K562 (cell line): Measurements from ENCODE around the gene BID. TPM values are rescaled to one million over a fixed set of nuclear protein-coding genes. Genes with fewer than 3 reads are reported as not detected.

Experiments
- ATAC-seq: fragments of 200-7000 bp; cut with Tn5 transposase; 3 replicates; pipeline ENCODE4 v1.9.1; 2020; ENCODE audit warnings: moderate library complexity
- BruUV-seq: library from RNA; stranded (reverse); fragments of 400-500 nt; replicated peaks from 2 replicates; lab custom pipeline; 2021; lab: Mats Ljungman, UMichigan
- CTCF ChIA-PET: fragments of 300-600 bp; formaldehyde crosslinking; extraction: SDS; loops from one replicate; lab custom pipeline; 2021; ENCODE audit warnings: low intra/inter-chr PET ratio; lab: Yijun Ruan, JAX
- POLR2A ChIA-PET: fragments of 300-600, 350-650 bp; sonication (Branson Sonifier 250); formaldehyde crosslinking; extraction: SDS; loops from one replicate; lab custom pipeline; 2021; ENCODE audit warnings: antibody characterized with exemption, inconsistent platforms; lab: Yijun Ruan, JAX
- DNase-seq, 4 experiments: peaks; one replicate each; pipeline versions ENCODE4 v3.0.0 to v3.0.0-alpha.2; 2011 to 2018; ENCODE audit warnings: low spot score in 3 of 4, mixed read lengths in 3 of 4; ENCODE audit errors: extremely low read depth in 1 of 4
- FAIRE-seq: peaks from 2 replicates; lab custom pipeline; 2011; peaks lifted over from hg19 to GRCh38; lab: Jason Lieb, UNC
- H2AFZ ChIP-seq: 2 replicates; pipeline ENCODE4 v1.6.0; 2011; ENCODE audit warnings: low read depth, low read length, control low read depth, inconsistent platforms
- H3K27ac ChIP-seq: fragments of 200-600 bp; 3 replicates; pipeline ENCODE4 v1.8.0; 2011; ENCODE audit warnings: low read depth, mild to moderate bottlenecking, control low read depth, inconsistent platforms, low read length, moderate library complexity, mixed read lengths; ENCODE audit errors: extremely low read depth
- H3K27me3 ChIP-seq, 2 experiments: fragments of 300-600 bp in 1 of 2; 2 replicates in 1 of 2; 3 replicates in 1 of 2; pipeline versions ENCODE4 v1.6.0 to v1.8.0; 2011; ENCODE audit warnings: inconsistent platforms in 2 of 2, low read length in 2 of 2, mild to moderate bottlenecking in 1 of 2, mixed read lengths in 1 of 2, moderate library complexity in 1 of 2; ENCODE audit not compliant: control insufficient read depth in 2 of 2, insufficient read depth in 2 of 2
- H3K36me3 ChIP-seq: fragments of 300-600 bp; 3 replicates; pipeline ENCODE4 v1.8.0; 2011; ENCODE audit warnings: mild to moderate bottlenecking, low read length, inconsistent platforms; ENCODE audit not compliant: control insufficient read depth, insufficient read depth
- H3K4me1 ChIP-seq, 2 experiments: fragments of 200-600 bp in 1 of 2; replicated peaks in 1 of 2; 2 replicates in 1 of 2; 3 replicates in 1 of 2; pipeline versions ENCODE4 v1.5.1 to v1.8.0; 2011; ENCODE audit warnings: inconsistent platforms in 2 of 2, low read length in 2 of 2, mild to moderate bottlenecking in 1 of 2, mixed read lengths in 1 of 2, moderate library complexity in 1 of 2; ENCODE audit not compliant: control insufficient read depth in 2 of 2, insufficient read depth in 2 of 2
- H3K4me2 ChIP-seq: 2 replicates; pipeline ENCODE4 v1.6.1; 2011; ENCODE audit warnings: low read length, control low read depth, inconsistent platforms, mixed read lengths; ENCODE audit not compliant: insufficient read depth
- H3K4me3 ChIP-seq: fragments of 200-600 bp; sonication (generic), shearing (Covaris generic); 2 replicates; pipeline ENCODE4 v1.5.1; 2016; ENCODE audit warnings: control low read depth, inconsistent platforms
- H3K79me2 ChIP-seq: fragments of 200-600 bp; 3 replicates; pipeline ENCODE4 v1.8.0; 2011; ENCODE audit warnings: low read length, inconsistent platforms; ENCODE audit not compliant: control insufficient read depth, insufficient read depth
- H3K9ac ChIP-seq, 2 experiments: 2 replicates each; pipeline versions ENCODE4 v1.6.0 to v1.6.1; 2011; ENCODE audit warnings: low read depth in 2 of 2, low read length in 2 of 2, control low read depth in 1 of 2, inconsistent platforms in 1 of 2, mild to moderate bottlenecking in 1 of 2, mixed read lengths in 1 of 2; ENCODE audit not compliant: insufficient read depth in 1 of 2
- H3K9me1 ChIP-seq: one replicate; pipeline ENCODE4 v1.6.0; 2011; ENCODE audit warnings: inconsistent platforms, mild to moderate bottlenecking, low read length, moderate library complexity; ENCODE audit not compliant: control insufficient read depth, insufficient read depth
- H3K9me3 ChIP-seq: replicated peaks from 2 replicates; pipeline ENCODE4 v1.5.1; 2011; ENCODE audit warnings: low read depth, low read length, inconsistent platforms; ENCODE audit not compliant: control insufficient read depth, insufficient read depth
- H4K20me1 ChIP-seq: replicated peaks from 2 replicates; pipeline ENCODE4 v1.6.1; 2011; ENCODE audit warnings: low read length, inconsistent platforms, mixed read lengths; ENCODE audit not compliant: control insufficient read depth, insufficient read depth
- FOXM1 ChIP-seq, 2 experiments: fragments of 450-650 bp in 1 of 2; sonication (generic) in 1 of 2; formaldehyde crosslinking in 1 of 2; IDR thresholded peaks; 2 replicates each; pipeline versions ENCODE4 v1.6.1 to v1.9.0; 2017 to 2022; ENCODE audit warnings: low read depth in 2 of 2, mild to moderate bottlenecking in 2 of 2, missing genetic modification reagents in 1 of 2, moderate library complexity in 1 of 2
- FOXP1 ChIP-seq: sonication (generic); formaldehyde crosslinking; IDR thresholded peaks from 2 replicates; pipeline ENCODE4 v1.8.0; 2022; ENCODE audit warnings: mild to moderate bottlenecking, missing genetic modification reagents
- NONO ChIP-seq, 2 experiments: fragments of 200-400 bp in 1 of 2; fragments of 450-650 bp in 1 of 2; formaldehyde crosslinking in 1 of 2; IDR thresholded peaks; 2 replicates each; pipeline ENCODE4 v1.6.1; 2017; ENCODE audit warnings: low read depth in 2 of 2, mild to moderate bottlenecking in 2 of 2, moderate library complexity in 2 of 2, low read length in 1 of 2
- PRPF4 ChIP-seq: fragments of 200-400 bp; formaldehyde crosslinking; IDR thresholded peaks from one replicate; pipeline ENCODE4 v1.6.1; 2017; ENCODE audit warnings: low read length, low read depth, mild to moderate bottlenecking; ENCODE audit not compliant: insufficient read depth, poor library complexity, severe bottlenecking
- RCOR1 ChIP-seq, 2 experiments: IDR thresholded peaks; 2 replicates each; pipeline ENCODE4 v1.6.1; 2012; ENCODE audit warnings: low read depth in 2 of 2, low read length in 2 of 2, borderline replicate concordance in 1 of 2, improper control_type of control experiment in 1 of 2
- SP1 ChIP-seq: sonication (generic); formaldehyde crosslinking; IDR thresholded peaks from 2 replicates; pipeline ENCODE4 v1.8.1; 2022; ENCODE audit warnings: mild to moderate bottlenecking, missing genetic modification reagents
- STAT5B ChIP-seq: fragments of 250-450 bp; sonication (Bioruptor Pico); IDR thresholded peaks from 2 replicates; pipeline ENCODE4 v1.8.0; 2021; ENCODE audit warnings: mild to moderate bottlenecking, inconsistent platforms
- TSHZ1 ChIP-seq: fragments of 250-450 bp; sonication (Bioruptor Pico); IDR thresholded peaks from 2 replicates; pipeline ENCODE4 v1.4.0; 2020; ENCODE audit warnings: mild to moderate bottlenecking, moderate library complexity
- ZNF124 ChIP-seq: sonication (generic); formaldehyde crosslinking; IDR thresholded peaks from 2 replicates; pipeline ENCODE4 v1.8.1; 2022; ENCODE audit warnings: missing genetic modification reagents
- ZNF507 ChIP-seq: conservative IDR thresholded peaks from 2 replicates; pipeline ENCODE4 v1.6.1; 2017; ENCODE audit warnings: missing genetic modification characterization, missing compliant biosample characterization
- WGBS: fragments of 100-300 bp; shearing (Covaris generic); methylation state at CpG from one replicate; pipeline ENCODE4 v1.1.6; 2016; ENCODE audit warnings: low coverage, mixed read lengths; ENCODE audit not compliant: insufficient coverage; ENCODE audit errors: missing lambda C conversion rate; 5-methylcytosine and 5-hydroxymethylcytosine counted together
- in situ Hi-C: fragments of 300-500 bp; cut with MboI; formaldehyde crosslinking; loops from 4 replicates; pipeline ENCODE4 v1.15.0; 2018; ENCODE audit warnings: inconsistent platforms, mixed read lengths
- intact Hi-C: fragments of 100-400 bp; cut with micrococcal nuclease; formaldehyde crosslinking; loops from 2 replicates; pipeline ENCODE4 v1.14.2; 2022
- polyA plus RNA-seq, 8 experiments: library from polyadenylated mRNA; depleted of rRNA in 4 of 8; stranded (reverse) in 5 of 8; unstranded in 3 of 8; fragments of >200 nt; fragmentation: Nextera tagmentation in 2 of 8; fragmentation: Illumina TruSeq in 1 of 8; extraction: Ambion mirVana in 2 of 8; extraction: Trizol in 1 of 8; gene quantifications; 2 replicates each; pipeline versions ENCODE4 v1.2.1 to v1.2.3, GENCODE V29; 2011 to 2014; ENCODE audit warnings: inconsistent platforms in 1 of 8, missing spikeins in 1 of 8
- total RNA-seq, 7 experiments: library from RNA; depleted of rRNA in 6 of 7; stranded (reverse); fragments of >200 nt in 6 of 7; fragmentation: Illumina TruSeq in 2 of 7; extraction: Trizol in 2 of 7; gene quantifications; 2 replicates each; pipeline versions ENCODE4 v1.2.1 to v1.2.3, GENCODE V29; 2011 to 2021; ENCODE audit warnings: low replicate concordance in 1 of 7
- TF ChIP-seq, protein P1 (sequence below): fragments of 450-650 bp; IDR thresholded peaks from 2 replicates; pipeline ENCODE4 v1.6.1; 2017; ENCODE audit warnings: antibody characterized with exemption
- TF ChIP-seq, protein P2 (sequence below), 2 experiments: fragments of 450-650 bp; IDR thresholded peaks; 2 replicates each; pipeline ENCODE4 v1.6.1; 2018; ENCODE audit warnings: mild to moderate bottlenecking in 2 of 2, low read depth in 1 of 2; ENCODE audit not compliant: partially characterized antibody in 2 of 2

The BID gene
- total and polyA plus RNA-seq, 9 of the 15 experiments (the other 6 are each of a cell fraction or from before 2014, with no cell fraction given) = 5.2 to 209 (median 63.7) TPM

DNA sequence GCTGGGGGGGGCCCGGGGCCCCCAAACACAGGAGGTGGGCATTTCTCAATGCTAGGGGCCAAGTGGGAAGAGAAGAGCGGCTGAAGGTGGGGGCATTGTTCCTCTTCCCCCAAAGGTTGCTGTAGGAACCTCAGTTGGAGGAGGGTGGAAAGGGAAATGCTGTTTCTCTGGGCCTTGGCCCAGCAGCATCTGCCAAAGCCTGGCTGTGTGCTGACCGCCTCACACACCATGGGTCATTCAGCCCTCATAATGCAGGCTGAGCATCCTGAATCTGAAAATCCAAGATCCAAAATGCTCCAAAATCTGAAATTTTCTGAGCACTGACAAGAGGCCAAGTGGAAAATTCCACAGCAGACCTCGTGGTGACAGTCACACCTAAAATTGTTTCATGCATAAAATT, 49.0 kb upstream of the BID start:
- peaks cover 0 to 11% of the 10 kb centered on the region in 2 experiments; a peak in 4 of 5 replicates for H3K4me1 ChIP-seq
- no peak overlapping the region for H3K4me3 ChIP-seq
- no peak overlapping the region for H3K9ac ChIP-seq
- H3K36me3 ChIP-seq = peaks cover 5% of the 10 kb centered on the region; the same call in 1 of the 3 replicates
- peaks cover 4% of the 10 kb centered on the region for H3K9me1 ChIP-seq
- in situ Hi-C loops = no loop called here
- H3K27me3 ChIP-seq = no peaks in the 10 kb centered on the region
- H2AFZ ChIP-seq = no peak overlapping the region
- ATAC-seq (no peak), FAIRE-seq (no peak), DNase-seq (no peak)
- H3K4me2 ChIP-seq = no peak overlapping the region
- intact Hi-C loops = no loop called here
- POLR2A ChIA-PET = interaction anchor here (0.8 kb wide), 1 partner anchor 34 kb away, joined by 4 read pairs; no protein-coding TSS in a partner anchor
- no peak overlapping the region for H3K27ac ChIP-seq
- H4K20me1 ChIP-seq = no peaks in the 10 kb centered on the region; the same call in 1 of the 2 replicates
- WGBS = 65% methylated on average over 3 of the region's 4 CpGs
- BruUV-seq = no TSS peak
- H3K9me3 ChIP-seq = no peaks in the 10 kb centered on the region
- CTCF ChIA-PET = no interaction called here
- no peaks in the 10 kb centered on the region for H3K79me2 ChIP-seq
- no peak for TF ChIP-seq PRPF4
- TF ChIP-seq FOXM1 (IDR thresholded peaks at IDR 0.05; ENCODE audit: low read depth) = no peak
- no peak for TF ChIP-seq FOXM1 (CRISPR knock-in tag; IDR thresholded peaks at IDR 0.05; ENCODE audit: low read depth)
- TF ChIP-seq, protein P1, sequence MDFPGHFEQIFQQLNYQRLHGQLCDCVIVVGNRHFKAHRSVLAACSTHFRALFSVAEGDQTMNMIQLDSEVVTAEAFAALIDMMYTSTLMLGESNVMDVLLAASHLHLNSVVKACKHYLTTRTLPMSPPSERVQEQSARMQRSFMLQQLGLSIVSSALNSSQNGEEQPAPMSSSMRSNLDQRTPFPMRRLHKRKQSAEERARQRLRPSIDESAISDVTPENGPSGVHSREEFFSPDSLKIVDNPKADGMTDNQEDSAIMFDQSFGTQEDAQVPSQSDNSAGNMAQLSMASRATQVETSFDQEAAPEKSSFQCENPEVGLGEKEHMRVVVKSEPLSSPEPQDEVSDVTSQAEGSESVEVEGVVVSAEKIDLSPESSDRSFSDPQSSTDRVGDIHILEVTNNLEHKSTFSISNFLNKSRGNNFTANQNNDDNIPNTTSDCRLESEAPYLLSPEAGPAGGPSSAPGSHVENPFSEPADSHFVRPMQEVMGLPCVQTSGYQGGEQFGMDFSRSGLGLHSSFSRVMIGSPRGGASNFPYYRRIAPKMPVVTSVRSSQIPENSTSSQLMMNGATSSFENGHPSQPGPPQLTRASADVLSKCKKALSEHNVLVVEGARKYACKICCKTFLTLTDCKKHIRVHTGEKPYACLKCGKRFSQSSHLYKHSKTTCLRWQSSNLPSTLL = no peak
- no peak for TF ChIP-seq NONO (IDR thresholded peaks at IDR 0.05; ENCODE audit: low read depth in 2 of 2, low read length in 1 of 2)
- no peak for TF ChIP-seq FOXP1 (CRISPR knock-in tag)
- no peak for TF ChIP-seq ZNF124 (CRISPR knock-in tag)
- TF ChIP-seq SP1 (CRISPR knock-in tag) = no peak
- TF ChIP-seq TSHZ1 (CRISPR knock-in tag) = no peak
- TF ChIP-seq, protein P2, sequence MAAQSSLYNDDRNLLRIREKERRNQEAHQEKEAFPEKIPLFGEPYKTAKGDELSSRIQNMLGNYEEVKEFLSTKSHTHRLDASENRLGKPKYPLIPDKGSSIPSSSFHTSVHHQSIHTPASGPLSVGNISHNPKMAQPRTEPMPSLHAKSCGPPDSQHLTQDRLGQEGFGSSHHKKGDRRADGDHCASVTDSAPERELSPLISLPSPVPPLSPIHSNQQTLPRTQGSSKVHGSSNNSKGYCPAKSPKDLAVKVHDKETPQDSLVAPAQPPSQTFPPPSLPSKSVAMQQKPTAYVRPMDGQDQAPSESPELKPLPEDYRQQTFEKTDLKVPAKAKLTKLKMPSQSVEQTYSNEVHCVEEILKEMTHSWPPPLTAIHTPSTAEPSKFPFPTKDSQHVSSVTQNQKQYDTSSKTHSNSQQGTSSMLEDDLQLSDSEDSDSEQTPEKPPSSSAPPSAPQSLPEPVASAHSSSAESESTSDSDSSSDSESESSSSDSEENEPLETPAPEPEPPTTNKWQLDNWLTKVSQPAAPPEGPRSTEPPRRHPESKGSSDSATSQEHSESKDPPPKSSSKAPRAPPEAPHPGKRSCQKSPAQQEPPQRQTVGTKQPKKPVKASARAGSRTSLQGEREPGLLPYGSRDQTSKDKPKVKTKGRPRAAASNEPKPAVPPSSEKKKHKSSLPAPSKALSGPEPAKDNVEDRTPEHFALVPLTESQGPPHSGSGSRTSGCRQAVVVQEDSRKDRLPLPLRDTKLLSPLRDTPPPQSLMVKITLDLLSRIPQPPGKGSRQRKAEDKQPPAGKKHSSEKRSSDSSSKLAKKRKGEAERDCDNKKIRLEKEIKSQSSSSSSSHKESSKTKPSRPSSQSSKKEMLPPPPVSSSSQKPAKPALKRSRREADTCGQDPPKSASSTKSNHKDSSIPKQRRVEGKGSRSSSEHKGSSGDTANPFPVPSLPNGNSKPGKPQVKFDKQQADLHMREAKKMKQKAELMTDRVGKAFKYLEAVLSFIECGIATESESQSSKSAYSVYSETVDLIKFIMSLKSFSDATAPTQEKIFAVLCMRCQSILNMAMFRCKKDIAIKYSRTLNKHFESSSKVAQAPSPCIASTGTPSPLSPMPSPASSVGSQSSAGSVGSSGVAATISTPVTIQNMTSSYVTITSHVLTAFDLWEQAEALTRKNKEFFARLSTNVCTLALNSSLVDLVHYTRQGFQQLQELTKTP (IDR thresholded peaks at IDR 0.05; ENCODE audit: low read depth in 1 of 2, partially characterized antibody in 2 of 2) = no peak
- TF ChIP-seq STAT5B = no peak
- TF ChIP-seq ZNF507 = no peak
- no peak for TF ChIP-seq RCOR1 (IDR thresholded peaks at IDR 0.05; ENCODE audit: borderline replicate concordance in 1 of 2, low read depth in 2 of 2, low read length in 2 of 2)
